ENCODE results near the gene MYO1D. TPM values are rescaled to one million over a fixed set of nuclear protein-coding genes. Genes with fewer than 3 reads are reported as not detected.

MYO1D gene
- total RNA-seq, 6 donors from 2014 or later, result 63.0 to 139 (median 91.9) TPM

- H3K4me1 ChIP-seq, result peaks cover 16 to 21% (median 20%) of the 10 kb centered on the region in 4 donors
- no peaks in the 10 kb centered on the region for H3K27me3 ChIP-seq
- H3K27ac ChIP-seq, result no peak overlapping the region
- WGBS, 2 donors, result 91 to 95% methylated on average over 4 of the region's 4 CpGs
- no peak for TF ChIP-seq EP300 (IDR thresholded peaks at IDR 0.05)
- TF ChIP-seq POLR2AphosphoS5 (IDR thresholded peaks at IDR 0.05), result no peak
- no peak for TF ChIP-seq CTCF (IDR thresholded peaks at IDR 0.05)
- no peak for TF ChIP-seq POLR2A (IDR thresholded peaks at IDR 0.05)
- H3K4me3 ChIP-seq, result no peak overlapping the region
- ATAC-seq (ENCODE audit: low FRiP score in 2 of 2) (no peak), DNase-seq (no peak)
- H3K9me3 ChIP-seq, result no peaks in the 10 kb centered on the region
- H3K36me3 ChIP-seq, result no peaks in the 10 kb centered on the region
Measured at GRCh38 chr17:32515677-32516383, 361.1 kb downstream of the MYO1D start.

GRCh38 chr17:32514606-32515005, 362.3 kb downstream of the MYO1D start:
- H3K4me3 ChIP-seq, result no peak overlapping the region

GRCh38 chr17:32513579-32513978, 363.3 kb downstream of the MYO1D start:
- H3K4me1 ChIP-seq, result peaks cover 0 to 2% (median under 1%) of the 10 kb centered on the region in 4 donors
- DNase-seq (no peak), ATAC-seq (ENCODE audit: low FRiP score in 2 of 2) (no peak)
- TF ChIP-seq POLR2A (IDR thresholded peaks at IDR 0.05) (no peak), POLR2AphosphoS5 (IDR thresholded peaks at IDR 0.05) (no peak), CTCF (IDR thresholded peaks at IDR 0.05) (no peak), EP300 (IDR thresholded peaks at IDR 0.05) (no peak)
- no peaks in the 10 kb centered on the region for H3K36me3 ChIP-seq
- H3K4me3 ChIP-seq, result no peak overlapping the region
- no peaks in the 10 kb centered on the region for H3K9me3 ChIP-seq
- no peaks in the 10 kb centered on the region for H3K27me3 ChIP-seq
- H3K27ac ChIP-seq, result no peak overlapping the region
- 92 to 94% methylated on average over 3 of the region's 3 CpGs for WGBS, 2 donors

More at GRCh38 chr17:32514606-32515005, 362.3 kb downstream of the MYO1D start:
- no peaks in the 10 kb centered on the region for H3K9me3 ChIP-seq
- no peak for DNase-seq
- no peak for TF ChIP-seq POLR2A (IDR thresholded peaks at IDR 0.05)
- TF ChIP-seq EP300 (IDR thresholded peaks at IDR 0.05), result no peak
- no peak for TF ChIP-seq CTCF (IDR thresholded peaks at IDR 0.05)
- no peak for TF ChIP-seq POLR2AphosphoS5 (IDR thresholded peaks at IDR 0.05)
- H3K27me3 ChIP-seq, result no peaks in the 10 kb centered on the region
- H3K4me1 ChIP-seq, result peaks cover 6 to 12% (median 9%) of the 10 kb centered on the region in 4 donors
- ATAC-seq (ENCODE audit: low FRiP score in 2 of 2), result no peak
- no peaks in the 10 kb centered on the region for H3K36me3 ChIP-seq
- H3K27ac ChIP-seq, result no peak overlapping the region
- WGBS, 2 donors, result 69 to 71% methylated on average over 4 of the region's 4 CpGs

- Histone ChIP-seq H3K4me1 (no peaks in the 10 kb centered on the region), H3K36me3 (no peaks in the 10 kb centered on the region), H3K27me3 (no peaks in the 10 kb centered on the region), H3K27ac (no peak overlapping the region), H3K9me3 (no peaks in the 10 kb centered on the region), H3K4me3 (no peak overlapping the region)
- TF ChIP-seq POLR2AphosphoS5 (IDR thresholded peaks at IDR 0.05), result no peak
- TF ChIP-seq EP300 (IDR thresholded peaks at IDR 0.05), result no peak
- TF ChIP-seq CTCF (IDR thresholded peaks at IDR 0.05), result no peak
- TF ChIP-seq POLR2A (IDR thresholded peaks at IDR 0.05), result no peak
- DNase-seq (no peak), ATAC-seq (ENCODE audit: low FRiP score in 2 of 2) (no peak)
- WGBS, 2 donors, result 83 to 93% methylated on average over 1 to 2 of the region's 2 CpGs
Measured at GRCh38 chr17:32512328-32512727, 364.6 kb downstream of the MYO1D start.

- no peak for ATAC-seq (ENCODE audit: low FRiP score in 2 of 2)
- H3K4me1 ChIP-seq, result no peaks in the 10 kb centered on the region
- H3K27ac ChIP-seq, result no peak overlapping the region
- H3K36me3 ChIP-seq, result no peaks in the 10 kb centered on the region
- no peaks in the 10 kb centered on the region for H3K9me3 ChIP-seq
- WGBS, 2 donors, result 91 to 94% methylated on average over 7 of the region's 7 CpGs
- no peak for DNase-seq
- no peaks in the 10 kb centered on the region for H3K27me3 ChIP-seq
- no peak for TF ChIP-seq CTCF (IDR thresholded peaks at IDR 0.05)
- TF ChIP-seq EP300 (IDR thresholded peaks at IDR 0.05), result no peak
- TF ChIP-seq POLR2A (IDR thresholded peaks at IDR 0.05), result no peak
- TF ChIP-seq POLR2AphosphoS5 (IDR thresholded peaks at IDR 0.05), result no peak
- no peak overlapping the region for H3K4me3 ChIP-seq
Measured at GRCh38 chr17:32510466-32510865, 366.5 kb downstream of the MYO1D start.
